Measurements from ENCODE around the gene PRSS27.
A peak's percentile ranks its signal among the peaks of the same experiment; 100 is the strongest.

PRSS27 gene

GRCh38 chr16:2716948-2717347, 3.1 kb downstream of the PRSS27 start:
- no CpG with 5 or more reads among the region's 10 CpGs for WGBS (ENCODE audit: extremely low coverage, insufficient coverage, insufficient read length)
- Histone ChIP-seq H2AK5ac (ENCODE audit: low read length) (no peak overlapping the region), H3K18ac (ENCODE audit: low read length) (no peak overlapping the region), H3K27ac (ENCODE audit: low read depth, low read length) (no peak overlapping the region), H3K4me3 (ENCODE audit: low read depth, low read length) (no peak overlapping the region), H3K4me1 (ENCODE audit: control insufficient read depth in 1 of 2, insufficient read depth in 2 of 2, low read length in 2 of 2) (peaks cover 11% of the 10 kb centered on the region in 2 experiments), H2BK12ac (ENCODE audit: low read length) (no peak overlapping the region), H3K9ac (ENCODE audit: low read length) (no peak overlapping the region), H3K36me3 (ENCODE audit: control insufficient read depth in 1 of 2, insufficient read depth in 2 of 2, low read length in 2 of 2) (no peaks in the 10 kb centered on the region), H4K12ac (ENCODE audit: low read depth, low read length) (no peak overlapping the region), H4K8ac (ENCODE audit: low read depth, low read length) (no peak overlapping the region), H3K9me3 (ENCODE audit: insufficient read depth, low read depth, low read length) (no peaks in the 10 kb centered on the region), H2BK5ac (ENCODE audit: low read depth, low read length, poor library complexity) (no peak overlapping the region), H3K79me2 (ENCODE audit: control insufficient read depth, insufficient read depth, low read length, poor library complexity) (peaks cover 2% of the 10 kb centered on the region), H3K14ac (ENCODE audit: low read length) (no peak overlapping the region), H2AFZ (ENCODE audit: insufficient read depth, low read length, poor library complexity) (no peak overlapping the region), H2BK120ac (ENCODE audit: insufficient read depth, low read length, poor library complexity) (no peak overlapping the region), H3K4me2 (ENCODE audit: low read length) (no peak overlapping the region), H3K27me3 (ENCODE audit: insufficient read depth, low read length) (no peaks in the 10 kb centered on the region), H3K4ac (ENCODE audit: low read depth, low read length) (no peak overlapping the region), H3K23ac (ENCODE audit: low read length) (no peak overlapping the region), H3K79me1 (ENCODE audit: low read length) (no peaks in the 10 kb centered on the region), H4K91ac (ENCODE audit: low read depth, low read length) (no peak overlapping the region)
- DNase-seq = no peak

- no peak overlapping the region for H3K27ac ChIP-seq (ENCODE audit: low read depth, low read length)
- H2BK12ac ChIP-seq (ENCODE audit: low read length) = no peak overlapping the region
- H2BK5ac ChIP-seq (ENCODE audit: low read depth, low read length, poor library complexity) = no peak overlapping the region
- no peak overlapping the region for H2AFZ ChIP-seq (ENCODE audit: insufficient read depth, low read length, poor library complexity)
- H4K8ac ChIP-seq (ENCODE audit: low read depth, low read length) = no peak overlapping the region
- H4K91ac ChIP-seq (ENCODE audit: low read depth, low read length) = no peak overlapping the region
- H3K23ac ChIP-seq (ENCODE audit: low read length) = no peak overlapping the region
- WGBS (ENCODE audit: extremely low coverage, insufficient coverage, insufficient read length) = no CpG with 5 or more reads among the region's 17 CpGs
- H4K12ac ChIP-seq (ENCODE audit: low read depth, low read length) = no peak overlapping the region
- no peak overlapping the region for H3K18ac ChIP-seq (ENCODE audit: low read length)
- no peak overlapping the region for H3K4ac ChIP-seq (ENCODE audit: low read depth, low read length)
- H3K14ac ChIP-seq (ENCODE audit: low read length) = no peak overlapping the region
- no peak overlapping the region for H3K4me2 ChIP-seq (ENCODE audit: low read length)
- H3K4me1 ChIP-seq (ENCODE audit: control insufficient read depth in 1 of 2, insufficient read depth in 2 of 2, low read length in 2 of 2) = peaks cover 11% of the 10 kb centered on the region in 2 experiments
- no peak overlapping the region for H2BK120ac ChIP-seq (ENCODE audit: insufficient read depth, low read length, poor library complexity)
- H3K36me3 ChIP-seq (ENCODE audit: control insufficient read depth in 1 of 2, insufficient read depth in 2 of 2, low read length in 2 of 2) = no peaks in the 10 kb centered on the region
- H3K9ac ChIP-seq (ENCODE audit: low read length) = no peak overlapping the region
- DNase-seq = no peak
- H3K79me2 ChIP-seq (ENCODE audit: control insufficient read depth, insufficient read depth, low read length, poor library complexity) = peaks cover 2% of the 10 kb centered on the region
- H2AK5ac ChIP-seq (ENCODE audit: low read length) = no peak overlapping the region
- no peaks in the 10 kb centered on the region for H3K9me3 ChIP-seq (ENCODE audit: insufficient read depth, low read depth, low read length)
- H3K27me3 ChIP-seq (ENCODE audit: insufficient read depth, low read length) = no peaks in the 10 kb centered on the region
- H3K4me3 ChIP-seq (ENCODE audit: low read depth, low read length) = no peak overlapping the region
- H3K79me1 ChIP-seq (ENCODE audit: low read length) = no peaks in the 10 kb centered on the region
Observed at GRCh38 chr16:2715966-2716885, 3.8 kb downstream of the PRSS27 start.

- peaks cover 11% of the 10 kb centered on the region in 2 experiments for H3K4me1 ChIP-seq (ENCODE audit: control insufficient read depth in 1 of 2, insufficient read depth in 2 of 2, low read length in 2 of 2)
- H3K36me3 ChIP-seq (ENCODE audit: control insufficient read depth in 1 of 2, insufficient read depth in 2 of 2, low read length in 2 of 2) = no peaks in the 10 kb centered on the region
- H3K23ac ChIP-seq (ENCODE audit: low read length) = no peak overlapping the region
- no peak overlapping the region for H3K18ac ChIP-seq (ENCODE audit: low read length)
- H3K79me2 ChIP-seq (ENCODE audit: control insufficient read depth, insufficient read depth, low read length, poor library complexity) = no peaks in the 10 kb centered on the region
- H2AK5ac ChIP-seq (ENCODE audit: low read length) = no peak overlapping the region
- peak overlapping the region; percentile 19 for H3K4me2 ChIP-seq (ENCODE audit: low read length)
- H2BK120ac ChIP-seq (ENCODE audit: insufficient read depth, low read length, poor library complexity) = no peak overlapping the region
- no peaks in the 10 kb centered on the region for H3K79me1 ChIP-seq (ENCODE audit: low read length)
- no peak overlapping the region for H2BK12ac ChIP-seq (ENCODE audit: low read length)
- no peak overlapping the region for H3K4me3 ChIP-seq (ENCODE audit: low read depth, low read length)
- DNase-seq = peak; percentile 59 to 81
- H3K27ac ChIP-seq (ENCODE audit: low read depth, low read length) = no peak overlapping the region
- H3K4ac ChIP-seq (ENCODE audit: low read depth, low read length) = no peak overlapping the region
- no peak overlapping the region for H2AFZ ChIP-seq (ENCODE audit: insufficient read depth, low read length, poor library complexity)
- no peaks in the 10 kb centered on the region for H3K27me3 ChIP-seq (ENCODE audit: insufficient read depth, low read length)
- H3K9ac ChIP-seq (ENCODE audit: low read length) = no peak overlapping the region
- no peak overlapping the region for H4K8ac ChIP-seq (ENCODE audit: low read depth, low read length)
- H3K14ac ChIP-seq (ENCODE audit: low read length) = no peak overlapping the region
- no peak overlapping the region for H2BK5ac ChIP-seq (ENCODE audit: low read depth, low read length, poor library complexity)
- no CpG with 5 or more reads among the region's 33 CpGs for WGBS (ENCODE audit: extremely low coverage, insufficient coverage, insufficient read length)
- H4K12ac ChIP-seq (ENCODE audit: low read depth, low read length) = no peak overlapping the region
- no peak overlapping the region for H4K91ac ChIP-seq (ENCODE audit: low read depth, low read length)
- H3K9me3 ChIP-seq (ENCODE audit: insufficient read depth, low read depth, low read length) = no peaks in the 10 kb centered on the region
Observed at GRCh38 chr16:2715519-2715918, 4.5 kb downstream of the PRSS27 start.

GRCh38 chr16:2715064-2715463, 5.0 kb downstream of the PRSS27 start:
- Histone ChIP-seq H3K27ac (ENCODE audit: low read depth, low read length) (no peak overlapping the region), H3K9ac (ENCODE audit: low read length) (no peak overlapping the region), H3K18ac (ENCODE audit: low read length) (no peak overlapping the region), H2BK5ac (ENCODE audit: low read depth, low read length, poor library complexity) (no peak overlapping the region), H3K36me3 (ENCODE audit: control insufficient read depth in 1 of 2, insufficient read depth in 2 of 2, low read length in 2 of 2) (no peaks in the 10 kb centered on the region), H3K23ac (ENCODE audit: low read length) (no peak overlapping the region), H4K91ac (ENCODE audit: low read depth, low read length) (no peak overlapping the region), H4K8ac (ENCODE audit: low read depth, low read length) (no peak overlapping the region), H3K79me2 (ENCODE audit: control insufficient read depth, insufficient read depth, low read length, poor library complexity) (no peaks in the 10 kb centered on the region), H3K4me3 (ENCODE audit: low read depth, low read length) (no peak overlapping the region), H3K4me1 (ENCODE audit: control insufficient read depth in 1 of 2, insufficient read depth in 2 of 2, low read length in 2 of 2) (peaks cover 8 to 9% of the 10 kb centered on the region in 2 experiments), H2BK12ac (ENCODE audit: low read length) (no peak overlapping the region), H3K9me3 (ENCODE audit: insufficient read depth, low read depth, low read length) (no peaks in the 10 kb centered on the region), H3K14ac (ENCODE audit: low read length) (no peak overlapping the region), H3K4ac (ENCODE audit: low read depth, low read length) (no peak overlapping the region), H3K27me3 (ENCODE audit: insufficient read depth, low read length) (no peaks in the 10 kb centered on the region), H2BK120ac (ENCODE audit: insufficient read depth, low read length, poor library complexity) (no peak overlapping the region), H4K12ac (ENCODE audit: low read depth, low read length) (no peak overlapping the region), H2AFZ (ENCODE audit: insufficient read depth, low read length, poor library complexity) (no peak overlapping the region), H2AK5ac (ENCODE audit: low read length) (no peak overlapping the region), H3K4me2 (ENCODE audit: low read length) (no peak overlapping the region), H3K79me1 (ENCODE audit: low read length) (no peaks in the 10 kb centered on the region)
- DNase-seq = no peak
- no CpG with 5 or more reads among the region's 9 CpGs for WGBS (ENCODE audit: extremely low coverage, insufficient coverage, insufficient read length)

All from trophoblast cell (in vitro differentiated cells and primary cell).